GM18505 (cell line): ENCODE measurements around the gene OR6V1.
"Not testable (repeated sequence)": the region's sequence is repeated elsewhere in the genome, so short reads cannot be mapped to it uniquely, and the experiment has no call there.

Experiments used
- ATAC-seq: cut with Tn5 transposase; IDR thresholded peaks from one replicate; pipeline ENCODE4 v1.9.1; 2021; ENCODE audit not compliant: unreplicated experiment
- POLR2A ChIP-seq: IDR thresholded peaks from 4 replicates; pipeline ENCODE4 v1.6.1; 2011; ENCODE audit warnings: borderline replicate concordance; ENCODE audit not compliant: insufficient read depth, insufficient read length; ENCODE audit errors: extremely low read depth

Gene OR6V1

DNA sequence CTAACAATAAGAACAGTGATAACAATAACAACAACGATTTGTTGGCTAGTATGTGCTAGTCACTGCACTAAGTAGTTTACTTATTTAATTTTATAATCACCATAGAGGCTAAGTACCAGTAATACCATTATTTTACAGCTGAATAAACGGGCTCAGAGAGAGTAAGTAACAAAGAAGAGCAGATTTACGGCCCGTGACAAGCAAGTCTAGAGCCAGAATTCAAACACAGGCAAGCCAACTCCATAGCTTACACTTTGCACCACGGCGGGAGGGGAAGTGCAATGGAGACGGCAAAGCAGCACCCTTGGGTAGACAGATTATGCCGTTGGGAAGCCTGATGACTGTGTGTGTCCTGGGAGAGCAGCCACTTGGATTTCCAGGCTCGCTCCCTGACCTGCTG, 1.2 kb upstream of the OR6V1 start:
- no peak for ATAC-seq
- no peak for TF ChIP-seq POLR2A

DNA sequence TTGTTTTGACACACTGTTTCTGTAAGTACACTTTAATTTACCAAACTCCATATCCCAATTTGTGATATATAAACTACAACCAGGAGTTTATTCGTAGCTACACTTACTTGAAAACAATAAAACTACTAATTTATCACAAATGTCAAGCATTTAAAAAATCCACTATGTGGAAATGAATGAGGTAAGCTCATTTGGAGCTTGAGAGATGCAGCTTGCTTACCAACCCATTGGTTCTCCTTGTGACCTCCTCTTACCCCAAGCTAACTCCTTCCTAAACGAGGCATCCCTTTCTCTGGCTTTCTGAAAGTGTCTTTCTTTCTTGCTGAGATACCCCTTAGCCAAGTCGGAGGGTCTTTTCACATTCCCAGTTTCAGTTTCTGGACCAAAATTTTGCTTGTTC, 2.5 kb downstream of the OR6V1 start:
- TF ChIP-seq POLR2A = no peak
- ATAC-seq = no peak

DNA sequence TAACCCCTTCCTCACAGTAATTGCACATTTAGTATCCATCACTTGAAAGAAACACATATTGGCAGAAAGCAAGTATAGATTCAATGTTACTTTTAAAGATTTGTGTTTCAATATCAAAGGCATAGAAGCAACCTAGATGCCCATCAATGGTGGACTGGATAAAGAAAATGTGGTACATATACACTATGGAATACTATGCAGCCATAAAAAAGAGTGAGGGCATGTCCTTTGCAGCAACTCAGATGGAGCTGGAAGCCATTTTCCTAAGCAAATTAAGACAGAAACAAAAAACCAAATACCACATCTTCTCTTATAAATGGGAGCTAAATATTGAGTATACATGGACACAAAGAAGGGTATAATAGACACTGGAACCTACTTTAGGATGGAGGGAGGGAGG, 3.6 kb downstream of the OR6V1 start:
- TF ChIP-seq POLR2A = no peak
- no peak for ATAC-seq

DNA sequence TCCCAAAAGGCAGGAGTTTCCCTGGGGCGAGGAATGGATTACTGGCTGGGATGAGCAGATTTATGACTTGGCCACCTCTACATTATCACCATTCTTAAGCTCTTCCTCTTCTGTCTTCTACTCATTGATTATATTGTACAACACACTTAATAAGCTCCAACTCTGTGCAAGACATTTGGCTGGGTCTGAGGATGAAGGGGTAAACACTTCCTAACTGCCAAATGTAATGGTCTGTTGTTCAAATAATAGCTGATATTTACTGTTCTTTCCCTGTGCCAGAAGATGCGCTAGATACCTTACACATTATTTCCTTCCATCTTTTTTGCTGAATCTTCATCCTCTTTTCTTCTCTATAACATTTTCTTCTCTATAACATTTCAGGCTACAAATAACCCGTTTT, 11.6 kb downstream of the OR6V1 start:
- TF ChIP-seq POLR2A = no peak
- ATAC-seq = no peak

DNA sequence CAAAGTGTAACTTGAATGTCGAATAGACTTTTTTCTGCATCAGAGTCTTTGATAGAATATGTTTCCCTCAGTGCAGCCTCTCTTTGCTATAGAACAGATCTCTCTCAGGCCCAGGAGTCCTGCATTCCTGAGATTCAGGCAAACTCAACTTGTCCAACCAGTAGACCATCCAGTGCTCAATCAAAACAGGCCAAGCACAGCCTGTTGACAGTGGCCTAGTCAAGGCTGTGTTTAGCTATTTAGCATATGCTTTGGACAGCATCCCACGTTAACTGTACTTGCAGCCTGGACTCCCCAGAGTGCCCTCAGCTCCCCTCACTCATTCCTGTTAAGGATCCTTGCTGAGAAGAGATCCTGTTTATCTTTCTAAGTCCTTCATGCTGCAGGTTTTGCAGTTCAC, 16.3 kb downstream of the OR6V1 start:
- TF ChIP-seq POLR2A = no peak
- ATAC-seq = no peak

DNA sequence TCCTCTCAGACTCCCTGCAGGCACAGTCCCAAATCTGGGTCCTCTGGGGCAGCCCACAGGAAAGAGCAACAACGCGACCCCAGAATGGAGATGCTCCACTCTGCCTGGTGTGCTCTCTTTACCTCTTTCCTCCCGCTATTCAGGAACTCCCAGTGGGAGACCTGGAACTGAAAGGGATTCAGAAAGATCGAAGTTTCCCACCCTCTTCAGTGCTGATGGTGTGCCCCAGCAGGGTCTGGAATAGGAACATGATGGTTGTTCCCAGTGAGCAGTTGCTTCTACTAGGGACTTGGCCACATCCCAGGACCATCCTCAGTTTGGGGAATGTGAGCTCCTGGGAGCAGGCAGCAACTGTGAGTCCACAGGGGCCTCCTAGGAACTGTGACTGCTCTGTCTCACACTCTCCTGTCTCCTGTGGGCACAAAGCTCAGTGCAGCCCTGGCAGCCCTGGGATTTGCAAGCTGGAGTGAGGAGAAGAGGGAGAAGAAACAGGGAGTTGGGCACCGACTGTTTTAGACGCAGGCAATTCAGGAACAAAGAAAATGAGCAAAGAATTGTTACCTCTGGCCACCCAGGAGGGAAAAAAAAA, 17.9 kb downstream of the OR6V1 start:
- ATAC-seq = no peak
- TF ChIP-seq POLR2A = no peak

DNA sequence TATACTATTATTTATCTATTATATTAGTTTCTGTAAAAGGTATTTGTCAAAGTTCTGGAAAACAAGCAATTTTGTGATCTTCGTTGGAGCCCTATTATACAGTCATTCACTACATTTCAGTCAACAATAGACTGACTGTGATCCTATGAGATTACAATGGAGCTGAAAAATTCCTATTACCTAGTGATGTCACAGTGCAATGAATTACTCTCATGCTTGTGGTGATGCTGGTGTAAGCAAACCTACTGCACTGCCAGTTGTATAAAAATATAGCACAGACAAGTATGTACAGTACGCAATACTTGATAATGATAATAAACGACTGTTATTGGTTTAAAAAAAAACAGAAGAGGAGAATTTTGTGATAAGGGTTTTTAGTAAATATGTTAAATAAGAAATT, 21.4 kb downstream of the OR6V1 start:
- ATAC-seq = no peak
- TF ChIP-seq POLR2A = no peak

DNA sequence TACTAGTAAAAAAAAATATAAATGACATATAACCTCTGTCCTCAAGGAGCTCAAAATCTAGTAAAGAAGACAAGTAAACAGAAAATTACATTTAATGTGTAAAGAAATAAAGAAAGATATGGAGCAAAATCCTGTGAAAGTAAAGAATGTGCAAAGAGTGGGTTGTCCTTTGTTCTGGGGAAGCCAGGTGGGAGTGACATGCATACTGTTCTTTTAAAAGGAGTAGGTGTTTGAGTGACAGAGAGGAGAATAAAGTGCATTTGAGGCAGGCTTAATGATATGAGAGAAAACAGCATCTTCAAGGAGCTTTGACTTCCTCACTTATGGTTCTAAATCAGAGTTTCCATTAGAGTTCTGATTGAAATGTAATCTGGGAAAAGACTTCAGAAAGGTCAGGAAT, 22.0 kb downstream of the OR6V1 start:
- no peak for TF ChIP-seq POLR2A
- ATAC-seq = no peak

DNA sequence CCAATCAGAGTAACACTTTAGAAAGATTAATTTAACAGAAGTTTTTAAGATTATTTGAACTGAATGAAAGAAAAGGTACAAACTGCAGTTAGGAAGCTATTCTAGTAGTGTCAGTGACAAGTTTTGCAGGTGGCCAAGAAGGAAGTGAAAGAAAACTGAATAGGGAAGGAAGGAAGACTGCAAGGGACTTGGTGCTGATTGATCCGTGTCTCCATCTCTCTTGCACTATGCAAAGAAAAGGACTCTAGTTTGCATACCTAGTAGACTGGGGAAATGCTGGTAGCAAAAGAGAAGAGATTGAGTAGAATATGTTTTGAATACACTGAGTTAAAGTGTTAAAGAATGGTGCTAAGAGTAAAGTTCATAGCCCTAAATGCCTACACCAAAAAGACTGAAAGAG, 33.0 kb downstream of the OR6V1 start:
- no peak for TF ChIP-seq POLR2A

DNA sequence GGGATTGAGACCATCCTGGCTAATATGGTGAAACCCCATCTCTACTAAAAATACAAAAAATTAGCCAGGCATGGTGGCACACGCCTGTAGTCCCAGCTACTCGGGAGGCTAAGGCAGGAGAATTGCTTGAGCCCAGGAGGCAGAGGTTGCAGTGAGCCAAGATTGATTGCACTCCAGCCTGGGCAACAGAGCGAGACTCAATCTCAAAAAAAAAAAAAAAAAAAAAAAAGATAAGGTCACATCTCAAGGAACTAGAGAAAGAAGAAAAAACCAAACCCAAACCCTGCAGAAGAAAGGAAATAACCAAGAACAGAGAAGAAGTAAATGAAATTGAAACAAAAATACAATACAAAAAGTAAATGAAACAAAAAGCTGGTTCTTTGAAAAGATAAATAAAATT, 33.5 kb downstream of the OR6V1 start:
- not testable (repeated sequence) for ATAC-seq

More for the DNA sequence above, 33.0 kb downstream of the OR6V1 start:
- peak; percentile 83 for ATAC-seq

DNA sequence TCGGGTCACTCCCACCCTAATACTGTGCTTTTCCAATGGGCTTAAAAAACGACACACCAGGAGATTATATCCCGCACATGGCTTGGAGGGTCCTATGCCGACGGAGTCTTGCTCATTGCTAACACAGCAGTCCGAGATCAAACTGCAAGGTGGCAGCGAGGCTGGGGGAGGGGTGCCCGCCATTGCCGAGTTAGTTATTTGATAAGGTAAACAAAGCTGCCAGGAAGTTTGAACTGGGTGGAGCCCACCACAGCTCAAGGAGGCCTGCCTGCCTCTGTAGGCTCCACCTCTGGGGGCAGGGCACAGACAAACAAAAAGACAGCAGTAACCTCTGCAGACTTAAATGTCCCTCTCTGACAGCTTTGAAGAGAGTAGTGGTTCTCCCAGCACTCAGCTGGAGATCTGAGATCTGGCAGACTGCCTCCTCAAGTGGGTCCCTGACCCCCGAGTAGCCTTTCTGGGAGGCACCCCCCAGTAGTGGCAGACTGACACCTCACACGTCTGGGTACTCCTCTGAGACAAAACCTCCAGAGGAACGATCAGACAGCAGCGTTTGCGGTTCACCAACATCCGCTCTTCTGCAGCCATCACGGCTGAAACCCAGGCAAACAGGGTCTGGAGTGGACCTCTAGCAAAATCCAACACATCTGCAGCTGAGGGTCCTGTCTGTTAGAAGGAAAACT, 36.5 kb downstream of the OR6V1 start:
- ATAC-seq = not testable (repeated sequence)

DNA sequence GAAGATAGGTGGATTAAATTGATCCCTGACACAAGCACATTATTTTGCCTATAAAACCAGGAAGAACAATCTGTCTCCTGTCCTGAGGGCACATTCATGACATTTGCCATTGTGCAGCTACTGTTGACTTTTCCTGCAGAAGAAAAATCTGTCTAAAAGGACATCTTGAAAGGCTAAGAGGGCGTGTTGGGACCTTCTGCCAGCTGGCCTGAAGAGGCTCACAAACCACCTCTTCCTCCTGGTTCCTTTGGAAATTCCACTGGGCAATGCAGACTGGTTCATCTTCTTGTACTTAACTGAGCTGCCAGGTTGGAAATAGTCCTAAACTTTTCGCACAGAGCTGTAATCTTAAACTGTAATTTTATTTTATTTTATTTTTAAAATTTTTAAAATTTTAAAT, 44.0 kb downstream of the OR6V1 start:
- no peak for TF ChIP-seq POLR2A
- no peak for ATAC-seq

DNA sequence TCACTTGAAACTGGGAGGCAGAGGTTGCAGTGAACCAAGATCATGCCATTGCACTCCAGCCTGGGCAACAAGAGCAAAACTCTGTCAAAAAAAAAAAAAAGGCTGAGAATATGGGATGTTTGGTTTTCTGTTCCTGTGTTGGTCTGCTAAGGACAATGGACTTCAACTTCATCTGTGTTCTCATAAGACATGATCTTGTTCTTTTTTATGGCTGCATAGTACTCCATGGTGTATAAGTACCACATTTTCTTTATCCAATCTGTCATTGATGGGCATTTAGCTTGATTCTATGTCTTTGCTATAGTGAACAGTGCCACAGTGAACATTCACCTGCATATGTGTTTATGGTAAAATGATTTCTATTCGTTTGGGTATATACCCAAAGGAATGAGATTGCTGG, 47.4 kb downstream of the OR6V1 start:
- not testable (repeated sequence) for ATAC-seq
